ENCODE data around the gene NEAT1. TPM values are rescaled to one million over a fixed set of nuclear protein-coding genes. Genes with fewer than 3 reads are reported as not detected.

NEAT1 gene
- total and polyA plus RNA-seq, 9 of the 15 experiments (the other 6 are each of a cell fraction or from before 2014, with no cell fraction given): 20.1 to 389 (median 62.8) TPM

- TF ChIP-seq, protein P1, sequence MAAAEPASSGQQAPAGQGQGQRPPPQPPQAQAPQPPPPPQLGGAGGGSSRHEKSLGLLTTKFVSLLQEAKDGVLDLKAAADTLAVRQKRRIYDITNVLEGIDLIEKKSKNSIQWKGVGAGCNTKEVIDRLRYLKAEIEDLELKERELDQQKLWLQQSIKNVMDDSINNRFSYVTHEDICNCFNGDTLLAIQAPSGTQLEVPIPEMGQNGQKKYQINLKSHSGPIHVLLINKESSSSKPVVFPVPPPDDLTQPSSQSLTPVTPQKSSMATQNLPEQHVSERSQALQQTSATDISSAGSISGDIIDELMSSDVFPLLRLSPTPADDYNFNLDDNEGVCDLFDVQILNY (CRISPR knock-in tag; IDR thresholded peaks at IDR 0.05): no peak
- TF ChIP-seq RFX1 (IDR thresholded peaks at IDR 0.05): no peak
- no peak for TF ChIP-seq FOXP4 (CRISPR knock-in tag; IDR thresholded peaks at IDR 0.05; ENCODE audit: borderline replicate concordance)
- TF ChIP-seq NFIC (IDR thresholded peaks at IDR 0.05): no peak; the same call in 1 of the 2 replicates
- TF ChIP-seq ESRRA (IDR thresholded peaks at IDR 0.05; ENCODE audit: borderline replicate concordance, low read depth): no peak
- no peak for TF ChIP-seq MEF2D (tag; conservative IDR thresholded peaks at IDR 0.05; ENCODE audit: low read depth)
- TF ChIP-seq MBD2 (IDR thresholded peaks at IDR 0.05; ENCODE audit: borderline replicate concordance, low read depth): no peak
- TF ChIP-seq HNRNPK (IDR thresholded peaks at IDR 0.05; ENCODE audit: low read depth, low read length, poor library complexity, severe bottlenecking): peak; percentile 84
- TF ChIP-seq, protein P2, sequence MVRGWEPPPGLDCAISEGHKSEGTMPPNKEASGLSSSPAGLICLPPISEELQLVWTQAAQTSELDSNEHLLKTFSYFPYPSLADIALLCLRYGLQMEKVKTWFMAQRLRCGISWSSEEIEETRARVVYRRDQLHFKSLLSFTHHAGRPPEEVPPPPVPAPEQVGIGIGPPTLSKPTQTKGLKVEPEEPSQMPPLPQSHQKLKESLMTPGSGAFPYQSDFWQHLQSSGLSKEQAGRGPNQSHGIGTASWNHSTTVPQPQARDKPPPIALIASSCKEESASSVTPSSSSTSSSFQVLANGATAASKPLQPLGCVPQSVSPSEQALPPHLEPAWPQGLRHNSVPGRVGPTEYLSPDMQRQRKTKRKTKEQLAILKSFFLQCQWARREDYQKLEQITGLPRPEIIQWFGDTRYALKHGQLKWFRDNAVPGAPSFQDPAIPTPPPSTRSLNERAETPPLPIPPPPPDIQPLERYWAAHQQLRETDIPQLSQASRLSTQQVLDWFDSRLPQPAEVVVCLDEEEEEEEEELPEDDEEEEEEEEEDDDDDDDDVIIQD (CRISPR knock-in tag; IDR thresholded peaks at IDR 0.05): no peak
- TF ChIP-seq, protein P3, sequence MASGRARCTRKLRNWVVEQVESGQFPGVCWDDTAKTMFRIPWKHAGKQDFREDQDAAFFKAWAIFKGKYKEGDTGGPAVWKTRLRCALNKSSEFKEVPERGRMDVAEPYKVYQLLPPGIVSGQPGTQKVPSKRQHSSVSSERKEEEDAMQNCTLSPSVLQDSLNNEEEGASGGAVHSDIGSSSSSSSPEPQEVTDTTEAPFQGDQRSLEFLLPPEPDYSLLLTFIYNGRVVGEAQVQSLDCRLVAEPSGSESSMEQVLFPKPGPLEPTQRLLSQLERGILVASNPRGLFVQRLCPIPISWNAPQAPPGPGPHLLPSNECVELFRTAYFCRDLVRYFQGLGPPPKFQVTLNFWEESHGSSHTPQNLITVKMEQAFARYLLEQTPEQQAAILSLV (tag; IDR thresholded peaks at IDR 0.05): 0 out of 2 replicates have a peak, but pooled peaks have one; percentile 47
- no peak for TF ChIP-seq SRSF9 (IDR thresholded peaks at IDR 0.05; ENCODE audit: borderline replicate concordance, low read depth, low read length)
- TF ChIP-seq HCFC1 (IDR thresholded peaks at IDR 0.05; ENCODE audit: low read depth, low read length): no peak
- TF ChIP-seq ELF2 (CRISPR knock-in tag; IDR thresholded peaks at IDR 0.05): peak; percentile 62; the same call in 1 of the 2 replicates
- TF ChIP-seq DACH1 (IDR thresholded peaks at IDR 0.05; ENCODE audit: partially characterized antibody): no peak
- TF ChIP-seq, protein P4, sequence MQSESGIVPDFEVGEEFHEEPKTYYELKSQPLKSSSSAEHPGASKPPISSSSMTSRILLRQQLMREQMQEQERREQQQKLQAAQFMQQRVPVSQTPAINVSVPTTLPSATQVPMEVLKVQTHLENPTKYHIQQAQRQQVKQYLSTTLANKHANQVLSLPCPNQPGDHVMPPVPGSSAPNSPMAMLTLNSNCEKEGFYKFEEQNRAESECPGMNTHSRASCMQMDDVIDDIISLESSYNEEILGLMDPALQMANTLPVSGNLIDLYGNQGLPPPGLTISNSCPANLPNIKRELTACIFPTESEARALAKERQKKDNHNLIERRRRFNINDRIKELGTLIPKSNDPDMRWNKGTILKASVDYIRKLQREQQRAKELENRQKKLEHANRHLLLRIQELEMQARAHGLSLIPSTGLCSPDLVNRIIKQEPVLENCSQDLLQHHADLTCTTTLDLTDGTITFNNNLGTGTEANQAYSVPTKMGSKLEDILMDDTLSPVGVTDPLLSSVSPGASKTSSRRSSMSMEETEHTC (IDR thresholded peaks at IDR 0.05): no peak
- peak; percentile 94 for TF ChIP-seq CEBPB (tag; IDR thresholded peaks at IDR 0.05)
- no peak for TF ChIP-seq ZNF668 (CRISPR knock-in tag; IDR thresholded peaks at IDR 0.05)
- no peak for TF ChIP-seq ZNF217 (CRISPR knock-in tag; IDR thresholded peaks at IDR 0.05)
- peak; percentile 42 for TF ChIP-seq U2AF1 (optimal IDR thresholded peaks at IDR 0.05; ENCODE audit: low read depth, low read length)
- no peak for TF ChIP-seq MCM5 (IDR thresholded peaks at IDR 0.05; ENCODE audit: low read depth)
- peak; percentile 1; the same call in 1 of the 2 replicates for TF ChIP-seq BRD4 (IDR thresholded peaks at IDR 0.05)
Measured at GRCh38 chr11:65425971-65426838, 3.6 kb downstream of the NEAT1 start (continued).

All from K562 (cell line).